Stimulated activated CD4-positive, alpha-beta T cell treated with anti-CD3 and anti-CD28 coated beads, Interleukin-2, amount 100 ng/mL, for 48 hours (primary cell): Measurements from ENCODE around the gene ESRRA.
A peak's percentile ranks its signal among the peaks of the same experiment; 100 is the strongest.

Source experiments
- DNase-seq, 2 donors: peaks; one replicate each; pipeline ENCODE4 v3.0.0-alpha.2; 2020

ESRRA gene

GRCh38 chr11:64352995-64353714 is 47.8 kb downstream of the ESRRA start:
- no peak for DNase-seq

- no peak for DNase-seq
Measured at GRCh38 chr11:64353715-64354506, 48.6 kb downstream of the ESRRA start.

DNA sequence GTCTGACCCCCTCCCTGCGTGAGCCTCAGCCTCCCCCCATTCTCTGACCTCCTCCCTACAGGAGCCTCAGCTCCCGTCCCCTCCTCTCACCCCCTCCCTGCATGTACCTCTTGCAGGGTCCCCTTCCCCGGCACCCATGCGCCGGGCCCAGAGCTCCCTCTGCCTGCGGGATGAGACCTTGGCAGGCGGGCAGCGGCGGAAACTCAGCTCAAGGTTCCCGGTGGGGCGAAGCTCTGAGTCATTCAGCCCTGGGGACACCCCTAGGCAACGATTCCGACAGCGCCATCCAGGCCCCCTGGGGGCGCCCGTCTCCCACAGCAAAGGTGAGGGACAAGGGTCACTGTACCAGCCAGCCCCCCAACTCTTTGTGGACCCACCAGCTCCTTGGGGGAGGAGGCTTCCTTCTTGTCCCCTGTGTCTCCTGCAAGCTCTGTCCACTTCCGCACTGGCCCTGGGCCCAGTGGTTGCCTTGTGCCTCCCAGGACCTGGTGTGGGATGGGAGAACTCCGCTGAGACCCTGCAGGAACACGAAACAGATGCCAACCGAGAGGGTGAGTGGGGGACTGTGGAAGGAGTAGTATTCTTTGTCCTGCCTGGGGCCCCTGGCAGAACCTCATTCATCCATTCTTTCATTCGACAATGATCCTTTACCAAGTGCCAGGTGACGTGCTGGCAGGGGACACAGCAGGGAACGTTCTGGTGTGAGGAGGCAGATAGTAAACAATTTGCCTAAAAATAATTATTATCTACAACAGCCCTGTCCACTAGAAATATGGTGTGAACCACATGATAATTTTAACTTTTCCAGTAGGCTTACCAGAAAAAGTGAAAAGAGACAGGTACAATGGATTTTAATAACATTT is 50.0 kb downstream of the ESRRA start:
- peak in 1 of 2 donors; percentile 43 for DNase-seq

DNA sequence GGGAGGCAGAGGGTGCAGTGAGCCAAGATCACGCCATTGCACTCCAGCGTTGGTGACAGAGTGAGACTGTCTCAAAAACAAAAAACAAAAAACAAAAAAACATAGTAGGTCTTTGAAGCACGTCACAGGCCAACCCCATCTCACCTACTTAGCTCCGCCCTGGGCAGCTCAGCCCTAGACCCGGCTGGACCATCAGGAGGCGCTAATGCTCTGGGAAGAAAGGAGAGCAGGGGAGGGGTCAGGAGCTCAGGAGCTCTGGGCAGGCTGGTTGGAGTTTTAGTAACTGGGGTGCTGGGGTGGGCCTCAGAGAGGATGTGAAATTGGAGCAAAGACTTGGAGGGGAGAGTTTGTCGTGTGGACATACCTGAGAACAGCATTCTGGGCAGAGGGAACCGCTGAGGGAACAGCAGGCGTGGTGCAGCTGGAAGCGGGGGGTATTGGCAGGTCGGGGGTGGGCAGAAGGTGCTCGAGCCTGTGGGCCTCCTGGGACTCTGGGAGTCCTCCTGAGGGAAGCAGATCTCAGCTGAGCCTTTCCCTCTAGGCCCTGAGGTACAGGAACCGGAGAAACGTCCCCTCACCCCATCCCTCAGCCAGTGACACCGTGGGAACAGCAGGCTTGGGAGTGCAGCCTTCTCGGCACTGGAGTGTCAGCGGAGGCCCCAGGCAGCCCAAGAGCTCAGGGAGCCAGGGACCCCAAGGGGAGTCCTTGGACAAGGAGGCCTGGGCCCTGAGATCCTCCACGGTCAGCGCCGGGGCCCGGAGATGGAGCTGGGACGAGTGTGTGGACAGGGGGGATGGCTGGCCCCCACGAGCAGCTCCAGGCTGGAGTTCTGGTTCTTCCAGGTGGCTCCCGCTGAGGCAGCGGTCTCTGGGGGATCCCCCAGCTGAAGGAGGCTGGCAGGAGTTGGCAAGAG is 51.4 kb downstream of the ESRRA start:
- DNase-seq, result peak; percentile 44 to 45

- no peak for DNase-seq
Measured at GRCh38 chr11:64357446-64357845, 52.1 kb downstream of the ESRRA start.

- DNase-seq, result peak in 1 of 2 donors; percentile 56
Measured at GRCh38 chr11:64357904-64358535, 52.7 kb downstream of the ESRRA start.

- no peak for DNase-seq
Measured at GRCh38 chr11:64358536-64358906, 53.2 kb downstream of the ESRRA start.

DNA sequence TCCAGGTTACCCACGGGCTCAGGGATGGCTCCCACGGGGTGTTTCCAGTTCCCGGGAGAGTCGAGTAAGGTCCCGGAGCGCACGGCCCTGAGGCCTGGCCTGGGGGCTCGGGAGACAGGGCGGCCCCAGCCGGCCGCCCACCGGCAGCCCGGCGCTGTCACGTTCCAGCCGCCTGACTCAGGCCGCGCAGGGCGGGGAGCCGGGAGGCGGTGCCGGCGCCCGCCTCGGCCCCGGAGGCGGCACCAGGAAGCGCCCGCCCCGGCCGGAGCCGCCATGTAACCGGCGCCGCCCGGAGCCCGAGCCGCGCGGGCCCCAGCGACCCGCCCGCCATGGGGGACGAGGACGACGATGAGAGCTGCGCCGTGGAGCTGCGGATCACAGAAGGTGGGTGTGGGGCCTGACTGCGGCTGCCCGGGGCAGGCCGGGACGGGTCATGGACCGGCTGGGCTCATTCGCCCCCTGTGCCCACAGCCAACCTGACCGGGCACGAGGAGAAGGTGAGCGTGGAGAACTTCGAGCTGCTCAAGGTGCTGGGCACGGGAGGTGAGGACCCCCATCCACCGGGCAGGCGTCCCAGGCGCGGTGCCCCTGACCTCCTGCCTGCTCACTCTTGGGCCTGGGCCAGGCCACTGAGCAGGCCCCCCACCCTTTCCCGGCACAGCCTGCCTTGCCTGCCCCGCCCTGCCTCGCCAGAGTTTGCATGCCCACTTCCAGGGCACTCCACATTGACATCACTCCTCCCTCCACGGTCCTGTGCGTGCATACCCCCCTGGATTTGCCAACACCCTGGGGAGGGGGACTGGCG is 53.8 kb downstream of the ESRRA start, which contains the start of gene RPS6KA4:
Gene RPS6KA4 (plus strand): TSS at position 256 of the 805 bp plus-strand sequence. CDS start 74 bp downstream, at position 330.
- peak; percentile 53 to 64 for DNase-seq

DNA sequence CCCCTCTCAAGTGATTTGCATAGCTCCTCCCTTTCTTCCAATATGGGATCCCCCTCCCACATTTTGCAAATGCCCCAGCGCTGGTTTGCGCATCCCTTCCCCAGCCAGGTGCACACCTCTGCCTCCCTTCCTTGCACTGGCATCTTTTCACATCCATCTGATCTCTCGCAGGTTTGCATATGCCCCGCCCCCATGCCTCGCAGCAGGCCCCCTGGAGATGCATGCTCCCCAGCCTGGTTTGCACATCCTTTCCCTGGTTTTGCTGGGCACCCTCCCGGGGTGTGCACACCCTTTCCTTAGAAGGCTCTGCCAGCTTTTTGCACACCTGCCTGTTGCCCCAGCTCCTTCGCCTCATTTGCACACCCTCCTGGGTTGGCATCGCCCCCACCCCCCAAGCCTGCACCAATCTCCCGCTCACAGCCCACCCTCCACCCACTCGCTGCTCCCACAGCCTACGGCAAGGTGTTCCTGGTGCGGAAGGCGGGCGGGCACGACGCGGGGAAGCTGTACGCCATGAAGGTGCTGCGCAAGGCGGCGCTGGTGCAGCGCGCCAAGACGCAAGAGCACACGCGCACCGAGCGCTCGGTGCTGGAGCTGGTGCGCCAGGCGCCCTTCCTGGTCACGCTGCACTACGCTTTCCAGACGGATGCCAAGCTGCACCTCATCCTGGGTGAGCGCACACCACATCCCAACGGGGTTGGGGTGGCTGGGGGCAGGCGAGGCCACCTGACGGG is 54.6 kb downstream of the ESRRA start:
- DNase-seq, result peak in 1 of 2 donors; percentile 15

- no peak for DNase-seq
Measured at GRCh38 chr11:64360448-64360921, 55.2 kb downstream of the ESRRA start.

- DNase-seq, result no peak
Measured at GRCh38 chr11:64361659-64362058, 56.3 kb downstream of the ESRRA start.

- no peak for DNase-seq
Measured at GRCh38 chr11:64362339-64362738, 57.0 kb downstream of the ESRRA start.

DNA sequence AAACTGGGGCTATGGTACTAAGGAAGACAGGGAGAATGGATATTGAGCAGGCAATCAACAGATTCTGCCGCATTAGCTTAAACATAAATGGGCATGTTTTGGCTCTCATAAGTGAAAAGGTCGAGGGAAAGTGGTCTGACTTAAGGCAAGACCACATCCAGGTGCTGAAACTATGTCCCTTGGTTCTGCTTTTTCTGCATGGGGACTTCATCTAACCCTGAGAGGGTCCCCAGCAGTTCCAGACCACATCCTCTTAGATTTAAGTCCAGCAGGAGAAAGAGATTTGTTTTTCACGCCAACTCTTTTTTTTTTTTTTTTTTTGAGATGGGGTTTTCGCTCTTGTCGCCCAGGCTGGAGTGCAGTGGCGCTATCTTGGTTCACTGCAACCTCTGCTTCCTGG is 59.1 kb downstream of the ESRRA start:
- no peak for DNase-seq

- DNase-seq, result no peak
Measured at GRCh38 chr11:64364911-64365310, 59.6 kb downstream of the ESRRA start.
